ENCODE data around the gene SNX27. TPM values are rescaled to one million over a fixed set of nuclear protein-coding genes. Genes with fewer than 3 reads are reported as not detected.
"Not testable (repeated sequence)": the region's sequence is repeated elsewhere in the genome, so short reads cannot be mapped to it uniquely, and the experiment has no call there.

Gene SNX27
- total RNA-seq, 1 donor: 26.7 TPM

DNA sequence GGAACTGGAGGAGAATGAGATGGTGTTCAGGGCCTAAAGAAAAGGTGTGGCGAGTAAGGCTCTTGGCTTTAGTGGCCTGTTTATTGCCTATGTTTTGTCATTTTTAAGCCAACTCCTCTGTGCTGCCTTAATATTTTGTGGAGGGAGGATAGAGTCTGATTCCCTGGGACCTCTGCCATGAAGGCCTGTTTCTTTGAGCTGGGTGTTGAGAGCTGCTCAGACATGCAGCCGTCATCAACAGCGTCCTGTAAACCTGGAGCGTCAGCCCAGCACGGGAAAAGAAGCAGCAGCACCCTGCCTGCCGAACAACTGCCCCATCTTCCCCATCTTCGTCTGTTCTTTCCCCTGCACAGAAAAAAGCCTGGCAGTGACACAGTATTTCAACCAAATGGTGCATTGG lies 27.1 kb upstream of the SNX27 start:
- Histone ChIP-seq H3K27me3 (ENCODE audit: insufficient read depth, low read length) (no peaks in the 10 kb centered on the region), H3K9me3 (ENCODE audit: low read depth, low read length) (no peaks in the 10 kb centered on the region), H3K4me1 (ENCODE audit: insufficient read depth, low read length) (no peaks in the 10 kb centered on the region), H3K4me3 (ENCODE audit: low read length) (no peak overlapping the region)

DNA sequence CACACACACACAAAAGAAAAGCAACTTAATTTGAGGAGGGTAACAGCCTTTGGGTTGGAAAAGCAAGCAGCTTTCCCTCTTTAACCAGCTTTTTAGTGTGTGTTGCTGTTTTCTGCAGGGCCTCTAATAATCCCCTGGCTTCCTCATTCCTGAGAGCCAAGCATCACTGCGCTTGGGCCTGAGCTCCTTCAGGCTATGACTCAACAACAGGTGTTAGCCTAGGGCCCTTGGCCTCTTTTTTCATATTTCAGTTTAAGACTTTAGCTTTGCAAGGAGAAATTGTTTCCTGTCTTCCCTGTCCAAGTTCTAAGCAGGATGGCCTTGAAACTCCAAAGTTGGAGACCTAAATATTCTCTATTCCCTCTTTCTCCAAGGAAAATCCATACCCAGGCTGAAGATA lies 26.2 kb upstream of the SNX27 start:
- Histone ChIP-seq H3K4me1 (ENCODE audit: insufficient read depth, low read length) (no peaks in the 10 kb centered on the region), H3K4me3 (ENCODE audit: low read length) (no peak overlapping the region), H3K27me3 (ENCODE audit: insufficient read depth, low read length) (no peaks in the 10 kb centered on the region), H3K9me3 (ENCODE audit: low read depth, low read length) (no peaks in the 10 kb centered on the region)

DNA sequence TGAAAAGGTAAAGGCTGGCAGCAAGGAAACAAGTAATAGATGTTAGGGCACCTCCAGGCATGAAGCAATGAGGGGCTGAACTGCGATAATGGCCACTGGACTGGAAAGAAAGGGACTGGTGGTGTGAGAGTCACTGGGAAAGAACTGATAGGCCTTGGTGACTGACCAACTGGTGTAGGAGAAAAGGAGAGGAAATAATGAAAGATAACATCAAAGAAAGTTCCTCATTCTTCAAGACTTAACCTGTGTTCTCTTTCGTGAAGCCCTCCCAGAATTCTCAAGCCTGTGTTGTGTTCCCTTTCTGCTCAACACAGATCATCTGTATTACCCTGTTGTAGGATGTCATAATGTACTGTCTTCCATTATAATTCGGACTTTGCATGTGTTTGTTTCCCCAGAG lies 20.9 kb upstream of the SNX27 start:
- Histone ChIP-seq H3K4me1 (ENCODE audit: insufficient read depth, low read length) (peaks cover 11% of the 10 kb centered on the region), H3K4me3 (ENCODE audit: low read length) (no peak overlapping the region), H3K27me3 (ENCODE audit: insufficient read depth, low read length) (no peaks in the 10 kb centered on the region), H3K9me3 (ENCODE audit: low read depth, low read length) (peaks cover 7% of the 10 kb centered on the region)

DNA sequence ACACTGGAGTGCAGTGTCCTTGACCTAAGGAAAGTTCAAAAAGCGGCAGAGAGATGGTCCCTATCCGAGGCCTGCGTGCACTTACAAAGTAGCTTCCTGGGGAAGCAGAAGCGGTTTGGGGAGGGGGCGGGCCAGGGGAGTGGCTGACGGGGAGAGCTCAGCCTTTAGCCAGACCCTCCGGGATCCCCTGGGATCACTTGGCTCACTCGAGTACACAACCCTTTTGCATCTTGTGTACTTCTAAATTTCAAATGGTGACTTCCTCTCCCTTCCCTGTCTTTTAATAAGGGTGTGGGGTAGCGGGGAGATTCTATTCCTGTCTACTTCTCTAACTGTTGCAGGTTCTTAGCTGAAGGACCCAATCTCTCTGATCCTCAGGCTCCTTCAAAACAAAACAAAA lies 18.1 kb upstream of the SNX27 start:
- H3K27me3 ChIP-seq (ENCODE audit: insufficient read depth, low read length): no peaks in the 10 kb centered on the region
- peaks cover 7% of the 10 kb centered on the region for H3K9me3 ChIP-seq (ENCODE audit: low read depth, low read length)
- peak overlapping the region; percentile 12 for H3K4me3 ChIP-seq (ENCODE audit: low read length)
- H3K4me1 ChIP-seq (ENCODE audit: insufficient read depth, low read length): peaks cover 11% of the 10 kb centered on the region

DNA sequence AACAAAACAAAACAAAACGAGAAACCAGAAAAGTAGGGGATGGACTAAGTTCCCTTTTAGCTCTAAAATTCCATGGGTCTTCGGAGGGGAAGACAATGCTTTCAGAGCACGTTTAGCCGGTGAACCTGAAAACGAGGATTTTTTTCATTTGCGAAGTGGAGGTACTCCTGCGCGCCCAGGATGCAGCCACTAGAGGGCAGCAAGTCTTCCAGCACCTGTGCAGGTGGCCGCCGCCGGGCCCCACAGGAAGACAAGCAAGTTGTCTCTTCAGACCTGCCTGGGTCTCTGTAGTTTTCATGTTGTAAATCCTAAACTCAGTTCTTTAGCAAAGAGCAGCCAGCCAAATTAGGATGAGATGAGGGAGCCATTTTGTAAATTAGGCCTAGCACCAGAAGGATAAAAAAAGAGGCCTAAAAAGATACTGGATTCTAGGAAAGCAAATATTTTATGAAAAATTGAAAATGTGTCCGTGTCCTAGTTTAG lies 17.7 kb upstream of the SNX27 start:
- Histone ChIP-seq H3K9me3 (ENCODE audit: low read depth, low read length) (peaks cover 7% of the 10 kb centered on the region), H3K27me3 (ENCODE audit: insufficient read depth, low read length) (no peaks in the 10 kb centered on the region), H3K4me3 (ENCODE audit: low read length) (peak overlapping the region; percentile 12)

DNA sequence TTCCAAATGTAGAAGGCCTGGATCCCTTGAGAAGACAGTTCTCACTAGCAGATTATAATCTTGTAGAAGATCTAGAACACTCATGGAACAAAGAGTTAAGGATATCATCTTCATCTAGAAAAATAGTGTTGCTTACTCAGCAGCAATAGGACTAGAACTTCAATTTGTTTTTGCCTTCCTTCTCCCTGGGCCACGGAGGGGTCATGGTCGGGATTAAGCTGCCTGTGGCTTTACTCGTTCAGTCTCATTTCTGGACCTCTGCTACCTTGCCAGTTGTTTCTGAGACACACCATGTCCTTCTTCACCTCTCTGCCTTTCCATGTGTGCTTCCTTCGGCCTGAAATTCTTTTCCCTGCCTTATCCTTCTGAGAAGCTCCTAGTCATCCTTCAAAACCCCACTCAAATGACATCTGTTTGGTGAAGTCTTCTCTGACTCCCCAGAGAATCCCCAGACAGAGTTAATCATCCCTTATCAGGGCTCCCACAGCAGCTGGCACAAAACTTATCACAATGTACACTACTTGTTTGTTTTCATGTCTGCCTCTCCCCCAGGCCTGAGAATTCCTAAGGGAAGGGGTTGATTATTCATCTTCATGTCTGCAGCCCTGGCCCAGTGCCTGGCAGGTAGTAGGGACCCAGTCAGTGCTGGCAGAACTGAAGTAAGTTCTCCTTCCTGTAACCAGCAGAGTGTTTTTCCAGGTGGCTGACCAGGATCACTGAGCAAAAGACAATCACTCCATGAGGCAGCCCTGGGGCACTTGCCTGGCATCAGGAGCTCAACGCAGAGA lies 15.5 kb upstream of the SNX27 start:
- H3K4me1 ChIP-seq (ENCODE audit: insufficient read depth, low read length): peaks cover 11% of the 10 kb centered on the region
- no peak overlapping the region for H3K4me3 ChIP-seq (ENCODE audit: low read length)
- no peaks in the 10 kb centered on the region for H3K27me3 ChIP-seq (ENCODE audit: insufficient read depth, low read length)
- H3K9me3 ChIP-seq (ENCODE audit: low read depth, low read length): no peaks in the 10 kb centered on the region

More for the DNA sequence above, 17.7 kb upstream of the SNX27 start:
- H3K4me1 ChIP-seq (ENCODE audit: insufficient read depth, low read length): peaks cover 11% of the 10 kb centered on the region

DNA sequence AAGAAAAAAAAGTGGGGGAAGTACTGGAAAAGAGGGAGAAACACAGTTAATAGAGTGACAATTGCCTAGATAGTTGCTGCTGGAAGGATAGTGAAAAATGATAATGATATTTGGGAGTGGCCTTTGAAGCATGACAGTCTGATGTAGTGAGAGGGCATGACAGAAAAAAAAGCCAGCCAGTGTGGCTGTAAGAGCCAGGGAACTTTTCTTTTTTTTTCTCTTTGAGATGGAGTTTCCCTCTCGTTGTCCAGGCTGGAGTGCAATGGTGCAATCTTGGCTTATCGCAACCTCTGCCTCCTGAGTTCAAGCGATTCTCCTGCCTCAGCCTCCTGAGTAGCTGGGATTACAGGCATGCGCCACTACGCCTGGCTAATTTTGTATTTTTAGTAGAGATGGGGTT lies 9.3 kb upstream of the SNX27 start:
- H3K27me3 ChIP-seq (ENCODE audit: insufficient read depth, low read length); H3K4me1 ChIP-seq (ENCODE audit: insufficient read depth, low read length); H3K4me3 ChIP-seq (ENCODE audit: low read length); H3K9me3 ChIP-seq (ENCODE audit: low read depth, low read length): not testable (repeated sequence)

DNA sequence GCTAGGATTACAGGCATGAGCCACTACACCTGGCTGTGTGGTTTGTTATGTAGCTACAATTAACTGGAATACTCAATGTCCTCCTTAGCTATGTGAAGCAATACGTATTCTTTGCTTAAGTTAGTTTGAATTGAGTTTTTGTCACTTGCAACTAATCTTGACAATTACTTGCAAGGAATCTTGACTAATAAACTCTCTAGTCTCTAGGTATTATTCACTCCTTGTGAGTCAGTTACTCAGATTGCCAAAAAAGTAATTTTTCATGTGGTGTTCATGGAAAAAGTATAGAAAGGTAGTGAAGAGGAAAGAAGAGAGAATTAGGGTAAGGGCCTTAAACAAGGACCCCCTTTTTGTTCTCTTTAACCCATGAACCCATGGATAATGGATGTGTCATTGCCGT lies 7.6 kb upstream of the SNX27 start:
- peaks cover 9% of the 10 kb centered on the region for H3K4me1 ChIP-seq (ENCODE audit: insufficient read depth, low read length)
- no peak overlapping the region for H3K4me3 ChIP-seq (ENCODE audit: low read length)
- no peaks in the 10 kb centered on the region for H3K27me3 ChIP-seq (ENCODE audit: insufficient read depth, low read length)
- H3K9me3 ChIP-seq (ENCODE audit: low read depth, low read length): no peaks in the 10 kb centered on the region

DNA sequence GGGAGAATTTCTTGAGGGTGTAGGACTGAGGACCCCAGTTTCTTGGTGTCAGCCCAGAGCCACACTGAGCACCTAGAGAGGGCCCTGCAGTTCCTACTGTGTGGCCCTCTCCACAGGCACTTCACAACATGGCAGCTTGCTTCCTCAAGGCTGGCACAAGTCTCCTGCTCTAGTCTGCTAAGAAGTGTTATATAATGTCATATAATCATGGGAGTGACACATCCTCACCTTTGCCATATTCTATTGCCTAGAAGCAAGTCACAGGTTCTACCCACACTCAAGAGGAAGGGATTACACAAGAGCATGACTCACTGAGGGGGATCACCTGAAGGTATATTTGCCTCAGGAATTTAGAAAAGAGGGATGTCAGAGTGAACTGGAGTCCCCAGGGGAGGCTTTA lies 5.5 kb upstream of the SNX27 start:
- Histone ChIP-seq H3K4me3 (ENCODE audit: low read length) (no peak overlapping the region), H3K4me1 (ENCODE audit: insufficient read depth, low read length) (peaks cover 18% of the 10 kb centered on the region), H3K27me3 (ENCODE audit: insufficient read depth, low read length) (no peaks in the 10 kb centered on the region), H3K9me3 (ENCODE audit: low read depth, low read length) (no peaks in the 10 kb centered on the region)

DNA sequence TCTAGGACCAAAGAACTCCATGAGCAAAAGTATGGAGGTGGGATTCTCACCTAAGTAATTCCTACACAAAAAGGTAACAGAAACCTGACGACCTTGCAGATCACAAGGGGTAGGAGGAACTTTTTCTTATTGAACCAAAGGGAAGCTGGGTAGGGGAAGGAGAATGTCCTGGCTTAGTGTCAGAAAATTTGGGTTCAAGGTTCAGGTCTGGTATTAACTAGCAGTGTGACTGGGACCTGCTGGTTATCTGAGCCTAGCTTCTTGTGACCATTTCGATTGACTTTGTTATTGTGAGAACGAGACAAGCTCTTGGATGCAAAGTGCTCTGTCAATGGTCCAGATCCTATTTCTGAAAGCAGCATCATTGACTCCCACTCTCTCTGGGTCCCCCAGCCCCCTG lies 5.0 kb upstream of the SNX27 start:
- no peaks in the 10 kb centered on the region for H3K9me3 ChIP-seq (ENCODE audit: low read depth, low read length)
- H3K4me1 ChIP-seq (ENCODE audit: insufficient read depth, low read length): peaks cover 18% of the 10 kb centered on the region
- H3K4me3 ChIP-seq (ENCODE audit: low read length): no peak overlapping the region
- no peaks in the 10 kb centered on the region for H3K27me3 ChIP-seq (ENCODE audit: insufficient read depth, low read length)

DNA sequence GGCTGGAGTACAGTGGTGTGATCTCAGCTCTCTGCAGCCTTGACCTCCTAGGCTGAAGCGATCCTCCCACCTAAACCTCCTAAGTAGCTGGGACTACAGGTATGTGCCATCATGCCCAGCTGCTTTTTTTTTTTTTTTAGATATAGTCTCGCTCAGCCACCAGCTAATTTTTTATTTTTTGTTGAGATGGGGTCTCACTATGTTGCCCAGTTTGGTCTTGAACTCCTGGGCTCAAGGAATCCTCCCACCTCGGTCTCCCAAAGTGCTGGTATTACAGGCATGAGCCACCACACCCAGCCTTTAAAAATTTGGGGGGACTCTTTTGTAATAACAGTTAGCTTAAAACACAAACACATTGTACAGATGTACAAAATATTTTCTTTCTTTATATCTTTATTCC lies 1.7 kb upstream of the SNX27 start:
- peaks cover 40% of the 10 kb centered on the region for H3K4me1 ChIP-seq (ENCODE audit: insufficient read depth, low read length)
- no peaks in the 10 kb centered on the region for H3K27me3 ChIP-seq (ENCODE audit: insufficient read depth, low read length)

DNA sequence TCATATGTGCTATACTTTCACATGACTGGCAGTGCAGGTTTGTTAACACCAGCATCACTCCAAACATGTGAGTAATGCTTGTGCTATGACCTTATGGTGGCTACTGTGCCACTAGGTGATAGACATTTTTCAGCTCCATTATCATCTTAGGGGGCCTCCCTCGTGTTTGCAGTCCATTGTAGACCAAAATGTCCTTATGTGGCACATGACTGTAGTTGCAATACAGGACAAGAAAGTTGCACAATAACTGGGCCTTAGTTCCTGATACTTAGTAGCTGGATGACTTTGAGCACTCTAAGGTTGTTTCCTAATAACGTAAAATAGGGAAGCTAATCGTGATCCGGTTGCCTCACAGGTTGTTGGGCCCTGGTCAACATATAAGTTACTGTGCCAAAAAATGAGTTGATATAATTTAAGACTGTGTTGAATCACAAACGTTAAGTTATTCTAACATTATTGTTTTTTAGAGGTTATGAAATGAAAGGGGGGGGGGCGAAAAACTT lies 511 bp upstream of the SNX27 start:
- no peaks in the 10 kb centered on the region for H3K27me3 ChIP-seq (ENCODE audit: insufficient read depth, low read length)
- peaks cover 51% of the 10 kb centered on the region for H3K4me1 ChIP-seq (ENCODE audit: insufficient read depth, low read length)
- peak overlapping the region; percentile 74 for H3K4me3 ChIP-seq (ENCODE audit: low read length)
- H3K9me3 ChIP-seq (ENCODE audit: low read depth, low read length): no peaks in the 10 kb centered on the region

More for the DNA sequence above, 1.7 kb upstream of the SNX27 start:
- Histone ChIP-seq H3K4me3 (ENCODE audit: low read length) (no peak overlapping the region), H3K9me3 (ENCODE audit: low read depth, low read length) (no peaks in the 10 kb centered on the region)

DNA sequence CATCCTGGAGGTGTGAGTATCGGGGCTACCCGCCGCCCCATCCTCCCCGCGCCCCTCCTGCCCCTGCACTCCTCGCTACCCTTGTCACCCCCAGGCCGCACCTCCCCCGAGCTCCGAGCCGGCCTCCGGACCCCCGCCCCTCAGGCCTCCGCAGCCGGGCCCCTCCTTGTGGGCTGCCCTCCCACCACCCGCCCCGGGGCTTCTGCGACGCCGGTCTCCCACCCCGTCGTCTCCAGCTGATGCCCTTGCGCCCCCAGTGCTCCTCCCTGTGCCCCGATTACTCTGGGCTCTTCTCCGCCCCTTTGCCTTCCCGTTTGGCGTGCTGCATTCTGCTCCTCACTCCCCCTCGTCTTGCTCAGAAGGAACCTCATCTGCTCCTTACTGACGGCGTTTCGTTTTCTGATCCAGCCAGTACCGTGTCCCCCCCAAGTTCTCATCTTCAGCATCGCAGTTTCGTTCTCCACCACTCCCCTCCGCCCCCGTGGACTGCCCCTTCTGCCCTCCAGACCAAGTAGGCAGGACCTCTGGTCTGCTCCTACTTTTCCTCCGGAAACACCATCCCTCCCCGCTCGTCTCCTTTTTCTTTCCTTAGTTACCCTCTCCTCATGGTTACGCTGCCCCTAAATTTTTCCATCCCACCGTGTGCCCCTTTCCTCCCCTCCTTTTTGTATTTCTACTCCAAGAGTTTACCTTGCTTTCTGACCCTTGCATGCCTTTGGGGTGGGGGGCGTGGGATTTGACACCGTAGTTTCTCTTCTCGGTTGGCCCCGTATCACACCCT lies 841 bp downstream of the SNX27 start:
- Histone ChIP-seq H3K4me1 (ENCODE audit: insufficient read depth, low read length) (peaks cover 52% of the 10 kb centered on the region), H3K4me3 (ENCODE audit: low read length) (peak overlapping the region; percentile 74), H3K27me3 (ENCODE audit: insufficient read depth, low read length) (no peaks in the 10 kb centered on the region), H3K9me3 (ENCODE audit: low read depth, low read length) (no peaks in the 10 kb centered on the region)

DNA sequence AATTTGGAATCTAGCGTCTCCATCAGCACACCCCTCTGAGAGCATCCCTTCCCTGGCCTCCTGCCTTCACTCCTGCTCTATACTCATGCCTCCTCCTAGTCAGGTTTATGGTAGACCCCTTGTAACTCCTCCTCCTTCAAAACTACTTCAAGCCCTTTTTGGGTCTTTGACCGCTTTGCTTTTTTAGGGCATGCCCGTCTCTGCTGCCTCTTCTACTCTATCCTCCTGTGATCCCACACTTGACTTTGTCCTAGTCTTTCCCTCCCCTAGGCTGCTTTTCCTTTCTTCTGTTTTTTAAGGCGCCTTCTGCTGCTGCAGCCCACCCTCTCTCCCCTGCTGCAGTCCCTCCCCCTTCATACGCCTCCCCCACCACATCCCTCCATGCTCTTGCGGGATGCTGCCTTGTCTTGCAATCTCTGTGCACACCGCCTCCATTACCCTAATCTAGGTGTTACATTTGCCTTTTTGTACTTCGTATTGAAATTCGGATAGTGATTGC lies 1.5 kb downstream of the SNX27 start:
- peaks cover 53% of the 10 kb centered on the region for H3K4me1 ChIP-seq (ENCODE audit: insufficient read depth, low read length)
- no peaks in the 10 kb centered on the region for H3K27me3 ChIP-seq (ENCODE audit: insufficient read depth, low read length)
- H3K9me3 ChIP-seq (ENCODE audit: low read depth, low read length): no peaks in the 10 kb centered on the region
- peak overlapping the region; percentile 74 for H3K4me3 ChIP-seq (ENCODE audit: low read length)

Data from mononuclear cell (primary cell).